Calu3 (cell line): ENCODE measurements around the gene IPO11. TPM values are rescaled to one million over a fixed set of nuclear protein-coding genes. Genes with fewer than 3 reads are reported as not detected.
"Not testable (repeated sequence)": the region's sequence is repeated elsewhere in the genome, so short reads cannot be mapped to it uniquely, and the experiment has no call there.

Source experiments
- BruUV-seq: library from RNA; stranded (reverse); fragments of 400-500 nt; replicated peaks from 2 replicates; lab custom pipeline; 2021; lab: Mats Ljungman, UMichigan
- CTCF ChIA-PET: fragments of 300-600 bp; sonication (Branson Sonifier 250); formaldehyde crosslinking; loops from one replicate; lab custom pipeline; 2022; ENCODE audit warnings: antibody characterized with exemption; lab: Charles Lee
- DNase-seq: peaks from one replicate; pipeline ENCODE4 v3.0.0; 2022
- H3K27ac Mint-ChIP-seq: one replicate; pipeline ENCODE4 v1.8.0; 2022; ENCODE audit warnings: mixed read lengths; ENCODE audit not compliant: unreplicated experiment
- H3K27me3 Mint-ChIP-seq: one replicate; pipeline ENCODE4 v1.8.0; 2022; ENCODE audit warnings: mixed read lengths; ENCODE audit not compliant: unreplicated experiment
- H3K36me3 Mint-ChIP-seq: one replicate; pipeline ENCODE4 v1.8.0; 2022; ENCODE audit warnings: mild to moderate bottlenecking, moderate library complexity, mixed read lengths; ENCODE audit not compliant: insufficient read depth, unreplicated experiment
- H3K4me1 Mint-ChIP-seq: one replicate; pipeline ENCODE4 v1.8.0; 2022; ENCODE audit warnings: mild to moderate bottlenecking, low read depth, mixed read lengths; ENCODE audit not compliant: unreplicated experiment
- H3K4me3 Mint-ChIP-seq: one replicate; pipeline ENCODE4 v1.8.0; 2022; ENCODE audit warnings: mild to moderate bottlenecking, low read depth, moderate library complexity, mixed read lengths; ENCODE audit not compliant: unreplicated experiment
- H3K9me3 Mint-ChIP-seq: one replicate; pipeline ENCODE4 v1.8.0; 2022; ENCODE audit warnings: low read depth, mixed read lengths; ENCODE audit not compliant: unreplicated experiment
- CTCF ChIP-seq: fragments of 200-600 bp; IDR thresholded peaks from one replicate; pipeline ENCODE4 v1.8.0; 2022; ENCODE audit warnings: antibody characterized with exemption; ENCODE audit not compliant: unreplicated experiment
- intact Hi-C: fragments of 100-400 bp; cut with micrococcal nuclease; formaldehyde crosslinking; loops from one replicate; pipeline ENCODE4 v1.10.0; 2022; ENCODE audit not compliant: unreplicated experiment
- total RNA-seq: library from RNA; stranded (reverse); gene quantifications from 2 replicates; pipeline ENCODE4 v1.2.3, GENCODE V29; 2022

Gene IPO11
- total RNA-seq, 1 experiment from 2014 or later, result 47.3 TPM

GRCh38 chr5:62514510-62515119, 102.1 kb downstream of the IPO11 start:
- CTCF ChIA-PET, result no interaction called here
- no TSS peak for BruUV-seq
- DNase-seq, result no peak
- Mint-ChIP-seq H3K4me3 (no peak overlapping the region), H3K36me3 (peaks cover 6% of the 10 kb centered on the region), H3K27me3 (no peaks in the 10 kb centered on the region), H3K9me3 (no peaks in the 10 kb centered on the region), H3K27ac (no peak overlapping the region), H3K4me1 (no peaks in the 10 kb centered on the region)
- intact Hi-C loops, result no loop called here
- no peak for TF ChIP-seq CTCF

GRCh38 chr5:62520812-62521211, 108.2 kb downstream of the IPO11 start:
- BruUV-seq, H3K36me3 Mint-ChIP-seq, H3K27me3 Mint-ChIP-seq, H3K27ac Mint-ChIP-seq, H3K4me1 Mint-ChIP-seq, intact Hi-C loops, CTCF ChIA-PET, H3K9me3 Mint-ChIP-seq, DNase-seq, H3K4me3 Mint-ChIP-seq: not testable (repeated sequence)

- Mint-ChIP-seq H3K4me1 (no peaks in the 10 kb centered on the region), H3K9me3 (no peaks in the 10 kb centered on the region), H3K27ac (no peak overlapping the region), H3K36me3 (peaks cover 1% of the 10 kb centered on the region), H3K4me3 (no peak overlapping the region), H3K27me3 (no peaks in the 10 kb centered on the region)
- no peak for DNase-seq
- CTCF ChIA-PET, result no interaction called here
- no peak for TF ChIP-seq CTCF
- intact Hi-C loops, result no loop called here
- BruUV-seq, result no TSS peak
Observed at GRCh38 chr5:62521319-62521718, 108.8 kb downstream of the IPO11 start.

- H3K4me1 Mint-ChIP-seq, result peaks cover 3% of the 10 kb centered on the region
- intact Hi-C loops, result no loop called here
- no peaks in the 10 kb centered on the region for H3K36me3 Mint-ChIP-seq
- H3K9me3 Mint-ChIP-seq, result no peaks in the 10 kb centered on the region
- no peaks in the 10 kb centered on the region for H3K27me3 Mint-ChIP-seq
- CTCF ChIA-PET, result no interaction called here
- H3K27ac Mint-ChIP-seq, result no peak overlapping the region
- DNase-seq, result no peak
- TF ChIP-seq CTCF, result no peak
- no peak overlapping the region for H3K4me3 Mint-ChIP-seq
- BruUV-seq, result no TSS peak
Observed at GRCh38 chr5:62522811-62523210, 110.2 kb downstream of the IPO11 start.

- Mint-ChIP-seq H3K27ac (no peak overlapping the region), H3K9me3 (peaks cover under 1% of the 10 kb centered on the region), H3K36me3 (peaks cover 11% of the 10 kb centered on the region), H3K27me3 (no peaks in the 10 kb centered on the region), H3K4me3 (no peak overlapping the region), H3K4me1 (no peaks in the 10 kb centered on the region)
- no peak for TF ChIP-seq CTCF
- intact Hi-C loops, result no loop called here
- DNase-seq, result no peak
- CTCF ChIA-PET, result no interaction called here
- BruUV-seq, result no TSS peak
Observed at GRCh38 chr5:62533597-62533996, 121.0 kb downstream of the IPO11 start.
